ENCODE measurements around the gene KIAA1958. TPM values are rescaled to one million over a fixed set of nuclear protein-coding genes. Genes with fewer than 3 reads are reported as not detected.

KIAA1958 gene
- total RNA-seq, 2 experiments from 2014 or later = 5.6 to 6.8 TPM

GRCh38 chr9:112439825-112440224 is 46.8 kb upstream of the KIAA1958 start:
- Histone ChIP-seq H3K9me3 (ENCODE audit: control insufficient read depth in 1 of 2, insufficient read depth in 1 of 2, low read length in 2 of 2) (no peaks in the 10 kb centered on the region), H3K4me3 (ENCODE audit: low read length) (no peak overlapping the region), H3K27me3 (ENCODE audit: control insufficient read depth in 1 of 2, insufficient read depth in 2 of 2, low read length in 2 of 2) (no peaks in the 10 kb centered on the region), H3K36me3 (ENCODE audit: insufficient read depth, low read length) (no peaks in the 10 kb centered on the region), H3K27ac (ENCODE audit: low read depth in 1 of 2, low read length in 2 of 2) (no peak overlapping the region), H3K4me1 (ENCODE audit: insufficient read depth, low read length) (no peaks in the 10 kb centered on the region)
- Mint-ChIP-seq H3K9me3 (no peaks in the 10 kb centered on the region), H3K27me3 (no peaks in the 10 kb centered on the region), H3K36me3 (ENCODE audit: low read depth) (peaks cover 24% of the 10 kb centered on the region), H3K27ac (no peak overlapping the region), H3K4me1 (ENCODE audit: low read depth) (no peaks in the 10 kb centered on the region), H3K4me3 (no peak overlapping the region)
- intact Hi-C loops (cut with DNase I, micrococcal nuclease) = loop anchor here in 1 of 2 experiments (5.0 kb wide), 3 partner anchors 222 to 352 kb away; partner anchors contain the start of gene INIP
- ChIA-PET CTCF (interaction anchor here (0.6 to 0.8 kb wide), 2 partner anchors 36 to 253 kb away, joined by 3 read pairs; no protein-coding TSS in a partner anchor), POLR2A (no interaction called here)
- ATAC-seq (ENCODE audit: poor library complexity) (no peak), DNase-seq (no peak)
- no peak for TF ChIP-seq CTCF (IDR thresholded peaks at IDR 0.05)

DNA sequence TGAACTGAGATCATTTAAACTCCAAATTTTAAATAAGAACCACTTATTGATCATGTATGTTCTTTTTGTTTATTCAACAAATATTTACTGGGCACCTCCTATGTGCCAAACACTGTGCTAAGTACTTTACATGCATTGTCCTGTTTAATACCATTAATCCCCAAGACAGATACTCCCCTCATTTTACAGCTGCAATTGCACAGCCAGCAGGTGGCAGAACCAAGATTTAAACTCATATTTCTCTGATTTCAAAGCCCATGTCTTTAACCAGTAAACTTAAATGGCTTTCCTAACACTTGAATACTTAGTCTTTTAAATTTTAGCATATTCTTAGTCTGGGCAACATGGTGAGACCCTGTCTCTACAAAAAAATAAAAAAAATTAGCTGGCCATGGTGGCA is 43.4 kb upstream of the KIAA1958 start:
- CTCF ChIA-PET = interaction anchor here (1.2 to 2.8 kb wide), 3 partner anchors 8 to 350 kb away, joined by 3 to 9 read pairs (median 3); no protein-coding TSS in a partner anchor
- Histone ChIP-seq H3K4me3 (ENCODE audit: low read length) (no peak overlapping the region), H3K9me3 (ENCODE audit: control insufficient read depth in 1 of 2, insufficient read depth in 1 of 2, low read length in 2 of 2) (no peaks in the 10 kb centered on the region), H3K27me3 (ENCODE audit: control insufficient read depth in 1 of 2, insufficient read depth in 2 of 2, low read length in 2 of 2) (no peaks in the 10 kb centered on the region), H3K36me3 (ENCODE audit: insufficient read depth, low read length) (no peaks in the 10 kb centered on the region), H3K4me1 (ENCODE audit: insufficient read depth, low read length) (no peaks in the 10 kb centered on the region), H3K27ac (ENCODE audit: low read depth in 1 of 2, low read length in 2 of 2) (no peak overlapping the region)
- Mint-ChIP-seq H3K9me3 (no peaks in the 10 kb centered on the region), H3K27ac (no peak overlapping the region), H3K36me3 (ENCODE audit: low read depth) (peaks cover 35% of the 10 kb centered on the region), H3K4me1 (ENCODE audit: low read depth) (no peaks in the 10 kb centered on the region), H3K27me3 (no peaks in the 10 kb centered on the region), H3K4me3 (no peak overlapping the region)
- ATAC-seq (ENCODE audit: poor library complexity) (peak; percentile 43), DNase-seq (peak in 13 of 14 experiments; percentile 1 to 59 (median 14))
- intact Hi-C loops (cut with DNase I, micrococcal nuclease) = loop anchor here (1.0 to 5.0 kb wide), 5 partner anchors 219 to 350 kb away; partner anchors contain the start of gene INIP (in 1 of the 2)
- TF ChIP-seq CTCF (IDR thresholded peaks at IDR 0.05) = peak; percentile 47
- POLR2A ChIA-PET = interaction anchor here (1.0 to 1.3 kb wide), 2 partner anchors 43 to 275 kb away, joined by 3 to 5 read pairs; partner anchors contain the start of genes INIP and KIAA1958

GRCh38 chr9:112443636-112444035 is 43.0 kb upstream of the KIAA1958 start:
- H3K9me3 ChIP-seq (ENCODE audit: control insufficient read depth in 1 of 2, insufficient read depth in 1 of 2, low read length in 2 of 2) = no peaks in the 10 kb centered on the region
- Mint-ChIP-seq H3K27ac (no peak overlapping the region), H3K9me3 (no peaks in the 10 kb centered on the region), H3K4me3 (no peak overlapping the region), H3K4me1 (ENCODE audit: low read depth) (no peaks in the 10 kb centered on the region), H3K36me3 (ENCODE audit: low read depth) (peaks cover 35% of the 10 kb centered on the region), H3K27me3 (no peaks in the 10 kb centered on the region)
- ChIA-PET CTCF (interaction anchor here (1.2 to 2.8 kb wide), 3 partner anchors 9 to 349 kb away, joined by 3 to 9 read pairs (median 3); no protein-coding TSS in a partner anchor), POLR2A (interaction anchor here (1.0 to 1.3 kb wide), 2 partner anchors 43 to 274 kb away, joined by 3 to 5 read pairs; partner anchors contain the start of genes INIP and KIAA1958)
- DNase-seq (no peak), ATAC-seq (ENCODE audit: poor library complexity) (no peak)
- intact Hi-C loops (cut with DNase I, micrococcal nuclease) = loop anchor here (1.0 to 5.0 kb wide), 5 partner anchors 219 to 350 kb away; partner anchors contain the start of gene INIP (in 1 of the 2)
- no peak overlapping the region for H3K4me3 ChIP-seq (ENCODE audit: low read length)
- H3K27ac ChIP-seq (ENCODE audit: low read depth in 1 of 2, low read length in 2 of 2) = no peak overlapping the region
- H3K36me3 ChIP-seq (ENCODE audit: insufficient read depth, low read length) = no peaks in the 10 kb centered on the region
- no peaks in the 10 kb centered on the region for H3K4me1 ChIP-seq (ENCODE audit: insufficient read depth, low read length)
- TF ChIP-seq CTCF (IDR thresholded peaks at IDR 0.05) = peak; percentile 18
- no peaks in the 10 kb centered on the region for H3K27me3 ChIP-seq (ENCODE audit: control insufficient read depth in 1 of 2, insufficient read depth in 2 of 2, low read length in 2 of 2)

All from CD4-positive, alpha-beta T cell (primary cell).